ENCODE measurements around the gene MLNR.

Gene MLNR

GRCh38 chr13:49220036-49220855, at the start of gene MLNR:
Gene MLNR (plus strand): TSS chr13:49220338. CDS start chr13:49220338, 0 bp downstream.
- no peak within 1 kb of the TSS for H2AFZ ChIP-seq (ENCODE audit: low read depth, low read length, severe bottlenecking)
- no peaks in the 10 kb centered on the region for H3K9me2 ChIP-seq (replicated peaks; ENCODE audit: insufficient read depth, low read length)
- no peaks in the 10 kb centered on the region for H3K27me3 ChIP-seq (ENCODE audit: low read length)
- TF ChIP-seq EZH2phosphoT487 (conservative IDR thresholded peaks at IDR 0.05; ENCODE audit: low read length): no peak
- TF ChIP-seq, protein P1, sequence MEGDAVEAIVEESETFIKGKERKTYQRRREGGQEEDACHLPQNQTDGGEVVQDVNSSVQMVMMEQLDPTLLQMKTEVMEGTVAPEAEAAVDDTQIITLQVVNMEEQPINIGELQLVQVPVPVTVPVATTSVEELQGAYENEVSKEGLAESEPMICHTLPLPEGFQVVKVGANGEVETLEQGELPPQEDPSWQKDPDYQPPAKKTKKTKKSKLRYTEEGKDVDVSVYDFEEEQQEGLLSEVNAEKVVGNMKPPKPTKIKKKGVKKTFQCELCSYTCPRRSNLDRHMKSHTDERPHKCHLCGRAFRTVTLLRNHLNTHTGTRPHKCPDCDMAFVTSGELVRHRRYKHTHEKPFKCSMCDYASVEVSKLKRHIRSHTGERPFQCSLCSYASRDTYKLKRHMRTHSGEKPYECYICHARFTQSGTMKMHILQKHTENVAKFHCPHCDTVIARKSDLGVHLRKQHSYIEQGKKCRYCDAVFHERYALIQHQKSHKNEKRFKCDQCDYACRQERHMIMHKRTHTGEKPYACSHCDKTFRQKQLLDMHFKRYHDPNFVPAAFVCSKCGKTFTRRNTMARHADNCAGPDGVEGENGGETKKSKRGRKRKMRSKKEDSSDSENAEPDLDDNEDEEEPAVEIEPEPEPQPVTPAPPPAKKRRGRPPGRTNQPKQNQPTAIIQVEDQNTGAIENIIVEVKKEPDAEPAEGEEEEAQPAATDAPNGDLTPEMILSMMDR (IDR thresholded peaks at IDR 0.05; ENCODE audit: insufficient read depth, low read length, poor library complexity, severe bottlenecking): no peak
- no peak within 1 kb of the TSS for H3K27ac ChIP-seq (ENCODE audit: low read depth, low read length)
- H3K36me3 ChIP-seq (ENCODE audit: low read length): no peaks in the 10 kb centered on the region
- H3F3A ChIP-seq (ENCODE audit: insufficient read depth): no peaks in the 10 kb centered on the region
- no peak within 1 kb of the TSS for H3K4me3 ChIP-seq (ENCODE audit: insufficient read depth, low read length, poor library complexity, severe bottlenecking)
- H3K9me3 ChIP-seq (ENCODE audit: insufficient read depth, low read length): no peaks in the 10 kb centered on the region
- no peaks in the 10 kb centered on the region for H3K79me2 ChIP-seq (ENCODE audit: insufficient read depth, low read length)
- H3K4me2 ChIP-seq (ENCODE audit: low read depth, low read length, poor library complexity, severe bottlenecking): no peak within 1 kb of the TSS
- no peak within 1 kb of the TSS for H3K9ac ChIP-seq (ENCODE audit: low read length)
- no peaks in the 10 kb centered on the region for H4K20me1 ChIP-seq (ENCODE audit: low read depth, low read length)

- no peaks in the 10 kb centered on the region for H3K27me3 ChIP-seq (ENCODE audit: low read length)
- H3K4me2 ChIP-seq (ENCODE audit: low read depth, low read length, poor library complexity, severe bottlenecking): no peak overlapping the region
- H3K9me3 ChIP-seq (ENCODE audit: insufficient read depth, low read length): no peaks in the 10 kb centered on the region
- no peak overlapping the region for H3K4me3 ChIP-seq (ENCODE audit: insufficient read depth, low read length, poor library complexity, severe bottlenecking)
- no peak overlapping the region for H3K27ac ChIP-seq (ENCODE audit: low read depth, low read length)
- H3K79me2 ChIP-seq (ENCODE audit: insufficient read depth, low read length): no peaks in the 10 kb centered on the region
- H3K9ac ChIP-seq (ENCODE audit: low read length): no peak overlapping the region
- H4K20me1 ChIP-seq (ENCODE audit: low read depth, low read length): no peaks in the 10 kb centered on the region
- no peak for TF ChIP-seq EZH2phosphoT487 (conservative IDR thresholded peaks at IDR 0.05; ENCODE audit: low read length)
- TF ChIP-seq, protein P1 (IDR thresholded peaks at IDR 0.05; ENCODE audit: insufficient read depth, low read length, poor library complexity, severe bottlenecking): no peak
- 0 out of 2 replicates have a peak, but pooled peaks cover 2% of the 10 kb centered on the region for H3F3A ChIP-seq (ENCODE audit: insufficient read depth)
- no peak overlapping the region for H2AFZ ChIP-seq (ENCODE audit: low read depth, low read length, severe bottlenecking)
- H3K36me3 ChIP-seq (ENCODE audit: low read length): peaks cover 33% of the 10 kb centered on the region; the same call in 1 of the 2 replicates
- H3K9me2 ChIP-seq (replicated peaks; ENCODE audit: insufficient read depth, low read length): no peaks in the 10 kb centered on the region
Observed at GRCh38 chr13:49171359-49171758, 48.8 kb upstream of the MLNR start.

- no peak for TF ChIP-seq EZH2phosphoT487 (conservative IDR thresholded peaks at IDR 0.05; ENCODE audit: low read length)
- TF ChIP-seq, protein P1 (IDR thresholded peaks at IDR 0.05; ENCODE audit: insufficient read depth, low read length, poor library complexity, severe bottlenecking): no peak
- Histone ChIP-seq H3K36me3 (ENCODE audit: low read length) (peaks cover 29% of the 10 kb centered on the region), H3K4me3 (ENCODE audit: insufficient read depth, low read length, poor library complexity, severe bottlenecking) (no peak overlapping the region), H3K9me2 (replicated peaks; ENCODE audit: insufficient read depth, low read length) (no peaks in the 10 kb centered on the region), H3K27me3 (ENCODE audit: low read length) (no peaks in the 10 kb centered on the region), H2AFZ (ENCODE audit: low read depth, low read length, severe bottlenecking) (no peak overlapping the region), H3K79me2 (ENCODE audit: insufficient read depth, low read length) (no peaks in the 10 kb centered on the region), H3K9ac (ENCODE audit: low read length) (no peak overlapping the region), H3K4me2 (ENCODE audit: low read depth, low read length, poor library complexity, severe bottlenecking) (no peak overlapping the region), H3F3A (ENCODE audit: insufficient read depth) (no peaks in the 10 kb centered on the region), H3K9me3 (ENCODE audit: insufficient read depth, low read length) (no peaks in the 10 kb centered on the region), H3K27ac (ENCODE audit: low read depth, low read length) (no peak overlapping the region), H4K20me1 (ENCODE audit: low read depth, low read length) (no peaks in the 10 kb centered on the region)
Observed at GRCh38 chr13:49183672-49184325, 36.3 kb upstream of the MLNR start.

All from SU-DHL-6 (cell line).